Measurements from ENCODE around the gene PACSIN3. TPM values are rescaled to one million over a fixed set of nuclear protein-coding genes. Genes with fewer than 3 reads are reported as not detected.
"Not testable (repeated sequence)": the region's sequence is repeated elsewhere in the genome, so short reads cannot be mapped to it uniquely, and the experiment has no call there.

PACSIN3 gene
- total RNA-seq (2014; rRNA removed; shearing (Covaris generic)) = 83.4 and 88.1 TPM in 2 replicates

DNA sequence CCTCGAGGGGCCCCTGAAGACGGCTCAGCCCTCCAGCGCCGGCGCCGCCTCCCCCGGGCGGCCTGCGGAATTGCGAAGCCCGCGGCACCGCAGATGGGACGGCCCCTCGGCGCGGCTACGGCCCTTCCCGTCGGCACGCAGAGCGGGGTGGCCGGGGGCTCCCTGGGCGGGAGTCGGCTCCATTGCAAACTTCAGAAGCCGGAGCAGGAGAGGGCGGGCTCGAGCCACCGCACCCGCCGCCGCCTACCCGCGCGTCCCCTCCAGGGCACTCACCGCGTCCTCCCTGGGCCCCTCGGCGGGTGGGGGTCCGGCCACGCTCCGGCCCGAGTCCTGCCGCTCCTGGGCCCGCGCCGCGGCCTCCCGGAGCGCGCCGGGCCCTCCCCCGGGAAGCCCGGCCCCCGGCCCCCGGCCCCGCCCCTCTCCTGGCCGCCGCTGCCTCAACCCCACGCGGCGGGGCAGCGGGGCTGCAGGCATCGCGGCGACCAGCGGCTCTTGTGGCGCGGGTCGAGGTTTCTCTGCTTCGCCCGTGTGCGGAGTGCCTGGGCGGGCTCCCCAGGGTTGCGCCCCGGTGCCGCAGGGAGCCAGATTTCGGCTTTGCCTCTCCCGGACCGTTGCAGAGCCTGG, at the start of gene PACSIN3:
Gene PACSIN3, minus strand, starts transcription at position 359 of the 624 bp plus-strand sequence. CDS start 3,707 bp downstream, outside the sequence.
- in situ Hi-C loops (cut with HindIII; ENCODE audit: low sequenced_read_pairs) = no loop called here
- DNase-seq (ENCODE audit: low spot score) = peak; percentile 30

GRCh38 chr11:47235163-47235562, 48.9 kb upstream of the PACSIN3 start:
- DNase-seq (ENCODE audit: low spot score) = peak; percentile 56
- in situ Hi-C loops (cut with HindIII; ENCODE audit: low sequenced_read_pairs) = no loop called here

DNA sequence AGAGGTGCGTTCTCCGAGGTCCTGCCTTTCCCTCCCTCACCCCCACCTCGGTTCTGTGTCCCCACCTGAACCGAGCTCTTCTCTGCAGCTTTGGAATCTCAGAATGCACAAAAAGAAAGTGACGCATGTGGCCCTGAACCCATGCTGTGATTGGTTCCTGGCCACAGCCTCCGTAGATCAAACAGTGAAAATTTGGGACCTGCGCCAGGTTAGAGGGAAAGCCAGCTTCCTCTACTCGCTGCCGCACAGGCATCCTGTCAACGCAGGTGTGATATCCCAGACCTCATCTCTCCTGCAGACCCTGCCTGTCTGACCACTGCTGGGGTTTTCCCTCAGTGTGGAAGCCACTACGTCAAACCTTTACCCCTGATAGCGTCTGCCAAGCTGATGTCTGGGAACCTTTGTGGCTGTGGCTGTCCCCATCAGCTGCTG, 48.5 kb upstream of the PACSIN3 start:
- peak; percentile 84 for DNase-seq (ENCODE audit: low spot score)
- in situ Hi-C loops (cut with HindIII; ENCODE audit: low sequenced_read_pairs) = loop anchor here (5.0 kb wide), 1 partner anchor 52 kb away; no protein-coding TSS in a partner anchor

GRCh38 chr11:47233989-47234668, 47.9 kb upstream of the PACSIN3 start:
- in situ Hi-C loops (cut with HindIII; ENCODE audit: low sequenced_read_pairs) = loop anchor here (5.0 kb wide), 1 partner anchor 52 kb away; no protein-coding TSS in a partner anchor
- DNase-seq (ENCODE audit: low spot score) = peak; percentile 75

GRCh38 chr11:47233051-47233450, 46.8 kb upstream of the PACSIN3 start:
- in situ Hi-C loops (cut with HindIII; ENCODE audit: low sequenced_read_pairs) = loop anchor here (5.0 kb wide), 1 partner anchor 51 kb away; no protein-coding TSS in a partner anchor
- DNase-seq (ENCODE audit: low spot score) = no peak

DNA sequence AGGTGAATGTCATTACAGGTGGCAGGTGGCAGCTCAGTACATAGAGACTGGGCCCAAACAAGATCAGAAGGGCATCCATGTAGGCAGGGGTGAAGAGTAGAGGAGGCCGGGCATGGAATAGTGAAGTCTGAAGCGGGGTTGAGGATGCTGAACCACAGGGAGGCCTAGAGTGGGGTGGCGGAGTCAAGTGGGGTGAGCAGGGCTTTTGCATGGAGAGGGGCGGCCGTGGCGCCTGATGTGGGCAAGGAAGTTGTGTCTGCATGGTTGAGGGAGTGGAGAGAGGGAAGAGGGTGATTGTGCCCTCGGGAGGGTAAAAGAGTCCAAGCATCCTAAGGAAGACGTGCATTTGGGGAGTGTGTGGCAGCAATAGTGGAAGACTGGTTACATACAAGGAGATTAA, 42.9 kb upstream of the PACSIN3 start:
- no peak for DNase-seq (ENCODE audit: low spot score)
- in situ Hi-C loops (cut with HindIII; ENCODE audit: low sequenced_read_pairs) = no loop called here

- in situ Hi-C loops (cut with HindIII; ENCODE audit: low sequenced_read_pairs) = no loop called here
- DNase-seq (ENCODE audit: low spot score) = no peak
Measured at GRCh38 chr11:47225552-47226400, 39.5 kb upstream of the PACSIN3 start.

DNA sequence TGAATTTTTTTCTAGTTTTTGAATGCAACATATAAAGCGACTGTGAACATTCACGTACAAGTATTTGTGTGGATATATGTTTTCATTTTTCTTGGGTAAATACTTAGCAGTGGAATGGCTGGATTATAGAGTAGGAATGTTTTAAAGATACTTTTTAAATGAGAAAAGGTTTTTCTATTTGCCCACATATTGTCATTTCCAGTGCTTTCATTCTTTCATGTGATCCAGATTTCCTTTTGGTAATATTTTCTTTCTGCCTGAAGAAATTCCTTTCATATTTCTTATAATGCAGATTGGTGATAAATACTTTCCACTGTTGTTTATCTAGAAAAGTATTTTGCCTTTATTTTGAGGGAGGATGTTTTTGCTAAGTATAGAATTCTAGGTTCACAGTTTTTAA, 36.5 kb upstream of the PACSIN3 start:
- in situ Hi-C loops (cut with HindIII; ENCODE audit: low sequenced_read_pairs) = no loop called here

DNA sequence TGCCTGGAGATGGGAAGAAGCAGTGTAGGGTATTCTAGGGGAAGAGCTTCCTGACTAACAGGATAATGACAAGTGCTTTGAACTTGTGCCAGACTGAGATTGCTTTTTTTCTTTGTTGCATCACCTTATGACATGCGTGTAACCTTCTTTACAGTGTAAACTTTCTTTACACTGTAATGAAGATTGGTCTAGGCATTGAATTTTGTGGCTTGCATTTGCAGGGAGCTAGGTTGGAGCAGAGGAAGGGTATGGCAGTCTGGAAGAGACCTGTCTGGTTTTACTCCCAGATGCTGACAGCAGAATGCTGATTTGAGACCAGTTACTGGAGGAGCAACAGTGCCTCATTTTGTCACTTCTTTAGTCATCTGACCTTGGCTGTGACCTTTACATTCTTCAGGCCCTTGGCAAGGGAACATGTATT, 34.2 kb upstream of the PACSIN3 start:
- in situ Hi-C loops (cut with HindIII; ENCODE audit: low sequenced_read_pairs) = no loop called here
- no peak for DNase-seq (ENCODE audit: low spot score)

More for the DNA sequence above, 36.5 kb upstream of the PACSIN3 start:
- DNase-seq (ENCODE audit: low spot score) = no peak

- peak; percentile 62 for DNase-seq (ENCODE audit: low spot score)
- in situ Hi-C loops (cut with HindIII; ENCODE audit: low sequenced_read_pairs) = no loop called here
Measured at GRCh38 chr11:47216121-47216798, 30.0 kb upstream of the PACSIN3 start.

DNA sequence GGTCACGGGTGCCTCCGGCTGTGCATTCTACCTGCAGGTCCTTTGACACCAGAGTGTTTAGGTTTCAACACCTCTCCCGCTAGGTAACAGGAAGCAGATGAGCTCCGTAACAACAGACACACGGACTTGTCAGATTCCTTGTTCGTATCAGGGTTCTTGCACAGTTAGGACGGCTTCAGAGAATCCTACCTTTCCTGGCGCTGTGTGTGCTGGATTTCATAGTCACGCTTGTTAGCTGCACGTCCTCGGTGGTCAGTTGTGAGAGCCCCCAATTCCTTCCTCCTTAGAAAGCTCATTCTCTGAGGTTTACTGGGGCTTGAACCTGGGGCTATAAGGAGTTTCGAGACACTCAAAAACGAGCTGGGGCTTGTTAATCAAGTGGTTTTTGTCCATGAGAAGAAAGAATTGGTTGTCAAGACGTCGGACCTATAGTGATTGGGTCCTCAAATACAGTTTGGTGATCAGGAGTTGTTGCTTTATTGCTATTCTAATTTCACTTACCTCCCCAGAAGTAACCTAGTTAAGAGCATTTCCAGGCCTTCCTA, 29.2 kb upstream of the PACSIN3 start:
- in situ Hi-C loops (cut with HindIII; ENCODE audit: low sequenced_read_pairs) = no loop called here
- DNase-seq (ENCODE audit: low spot score) = peak; percentile 59

- in situ Hi-C loops (cut with HindIII; ENCODE audit: low sequenced_read_pairs) = no loop called here
- peak; percentile 97 for DNase-seq (ENCODE audit: low spot score)
Measured at GRCh38 chr11:47213950-47214565, 27.8 kb upstream of the PACSIN3 start.

- DNase-seq (ENCODE audit: low spot score) = no peak
- in situ Hi-C loops (cut with HindIII; ENCODE audit: low sequenced_read_pairs) = no loop called here
Measured at GRCh38 chr11:47212938-47213337, 26.7 kb upstream of the PACSIN3 start.

DNA sequence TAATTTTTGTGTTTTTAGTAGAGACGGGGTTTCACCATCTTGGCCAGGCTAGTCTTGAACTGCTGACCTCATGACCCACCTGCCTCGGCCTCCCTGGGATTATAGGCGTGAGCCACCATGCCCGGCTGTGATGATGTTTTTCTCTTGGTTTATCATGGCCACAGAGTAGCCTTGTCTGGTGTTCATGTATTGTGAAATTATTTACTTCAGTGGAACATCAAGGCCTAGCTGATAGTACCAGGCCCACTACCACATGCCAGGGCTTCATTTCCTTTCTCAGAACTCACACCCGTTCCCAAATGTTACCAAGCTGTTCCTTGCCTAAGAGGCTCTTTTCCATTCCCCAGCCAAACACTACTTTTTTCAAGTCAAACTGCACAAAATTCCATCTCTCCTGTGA, 22.4 kb upstream of the PACSIN3 start:
- DNase-seq (ENCODE audit: low spot score) = no peak
- in situ Hi-C loops (cut with HindIII; ENCODE audit: low sequenced_read_pairs) = no loop called here

DNA sequence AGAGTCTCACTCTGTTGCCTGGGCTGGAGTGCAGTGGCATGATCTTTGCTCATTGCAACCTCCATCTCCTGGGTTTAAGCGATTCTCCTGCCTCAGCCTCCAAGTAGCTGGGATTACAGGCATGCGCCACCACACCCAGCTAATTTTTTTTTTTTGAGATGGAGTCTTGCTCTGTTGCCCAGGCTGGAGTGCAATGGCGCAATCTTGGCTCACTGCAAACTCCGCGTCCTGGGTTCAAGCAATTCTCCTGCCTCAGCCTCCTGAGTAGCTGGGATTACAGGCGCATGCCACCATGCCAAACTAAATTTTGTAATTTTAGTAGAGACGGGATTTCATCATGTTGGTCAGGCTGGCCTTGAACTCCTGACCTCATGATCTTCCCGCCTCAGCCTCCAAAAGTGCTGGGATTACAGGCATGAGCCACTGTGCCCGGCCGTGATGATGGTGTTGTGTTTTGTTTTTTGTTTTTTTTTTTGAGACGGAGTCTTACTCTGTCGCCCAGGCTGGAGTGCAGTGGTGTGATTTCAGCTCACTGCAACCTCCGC, 21.8 kb upstream of the PACSIN3 start:
- DNase-seq (ENCODE audit: low spot score); in situ Hi-C loops (cut with HindIII; ENCODE audit: low sequenced_read_pairs): not testable (repeated sequence)

DNA sequence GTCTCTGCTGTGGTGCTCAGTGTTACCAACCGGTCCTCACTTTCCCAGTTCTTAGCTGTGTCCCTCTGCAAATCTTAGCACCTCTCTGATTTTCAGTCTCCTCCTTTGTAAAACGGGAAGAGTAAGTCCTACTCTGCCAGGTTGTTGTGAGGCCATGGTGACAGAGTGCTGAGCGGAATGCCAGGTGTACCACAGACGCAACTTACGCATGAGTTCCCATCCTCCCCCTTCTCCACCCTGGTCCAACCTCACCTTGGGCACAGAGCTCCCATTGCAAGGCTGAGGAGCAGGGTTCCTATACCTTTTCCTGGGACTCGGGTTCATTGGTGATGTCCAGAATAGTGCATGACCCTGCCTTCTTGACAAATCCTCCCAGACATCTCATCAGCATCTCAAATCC, 21.2 kb upstream of the PACSIN3 start:
- DNase-seq (ENCODE audit: low spot score) = no peak
- in situ Hi-C loops (cut with HindIII; ENCODE audit: low sequenced_read_pairs) = no loop called here

GRCh38 chr11:47206577-47206976, 20.3 kb upstream of the PACSIN3 start:
- in situ Hi-C loops (cut with HindIII; ENCODE audit: low sequenced_read_pairs); DNase-seq (ENCODE audit: low spot score): not testable (repeated sequence)

DNA sequence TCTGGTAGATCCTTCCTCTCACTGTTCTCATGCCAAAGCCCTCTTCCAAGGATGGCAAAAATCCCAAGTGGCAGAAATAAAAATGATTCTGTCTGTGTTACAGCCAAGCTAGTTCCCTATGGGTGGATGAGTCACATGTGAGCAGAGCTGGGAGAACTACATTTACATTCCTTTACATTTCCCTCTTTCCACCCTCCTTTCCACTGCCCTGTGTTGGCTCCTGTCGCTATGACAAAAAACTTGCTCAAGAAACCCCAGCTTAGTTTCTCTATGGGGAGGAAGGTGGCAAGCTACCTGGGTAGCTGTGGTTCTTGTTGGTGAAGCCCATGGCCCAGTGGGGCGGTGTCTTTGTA, 18.4 kb upstream of the PACSIN3 start:
- no peak for DNase-seq (ENCODE audit: low spot score)
- in situ Hi-C loops (cut with HindIII; ENCODE audit: low sequenced_read_pairs) = no loop called here

Measured in G401 (cell line).